Fibroblast of skin of right biceps (primary cell): ENCODE results near the gene HNMT.
"Not testable (repeated sequence)": the region's sequence is repeated elsewhere in the genome, so short reads cannot be mapped to it uniquely, and the experiment has no call there.

Source experiments
- DNase-seq: peaks from one replicate; pipeline ENCODE4 v3.0.0-alpha.2; 2013

Gene HNMT

GRCh38 chr2:137964066-137964858, at the start of gene HNMT:
HNMT (plus strand) TSS chr2:137964473; CDS start chr2:137964492, 19 bp downstream.
- peak; percentile 76 for DNase-seq

GRCh38 chr2:137921105-137921880, 43.0 kb upstream of the HNMT start:
- DNase-seq = no peak

GRCh38 chr2:137922171-137922570, 42.1 kb upstream of the HNMT start:
- DNase-seq = not testable (repeated sequence)

- no peak for DNase-seq
Observed at GRCh38 chr2:137924019-137924418, 40.3 kb upstream of the HNMT start.

- DNase-seq = peak; percentile 14
Observed at GRCh38 chr2:137925599-137925998, 38.7 kb upstream of the HNMT start.

- DNase-seq = no peak
Observed at GRCh38 chr2:137927846-137928245, 36.4 kb upstream of the HNMT start.

- peak; percentile 97 for DNase-seq
Observed at GRCh38 chr2:137928547-137929518, 35.4 kb upstream of the HNMT start.

GRCh38 chr2:137929519-137929916, 34.8 kb upstream of the HNMT start:
- DNase-seq = no peak

- DNase-seq = no peak
Observed at GRCh38 chr2:137930146-137930545, 34.1 kb upstream of the HNMT start.

- no peak for DNase-seq
Observed at GRCh38 chr2:137935591-137935990, 28.7 kb upstream of the HNMT start.

GRCh38 chr2:137937246-137937645, 27.0 kb upstream of the HNMT start:
- DNase-seq = no peak

GRCh38 chr2:137937778-137938177, 26.5 kb upstream of the HNMT start:
- DNase-seq = peak; percentile 34

GRCh38 chr2:137938204-137938603, 26.1 kb upstream of the HNMT start:
- peak; percentile 72 for DNase-seq

- DNase-seq = no peak
Observed at GRCh38 chr2:137939026-137939425, 25.2 kb upstream of the HNMT start.

GRCh38 chr2:137940154-137940553, 24.1 kb upstream of the HNMT start:
- DNase-seq = no peak

GRCh38 chr2:137942037-137942832, 22.0 kb upstream of the HNMT start:
- DNase-seq = no peak

- DNase-seq = no peak
Observed at GRCh38 chr2:137942833-137943677, 21.2 kb upstream of the HNMT start.

GRCh38 chr2:137943678-137944347, 20.5 kb upstream of the HNMT start:
- no peak for DNase-seq

GRCh38 chr2:137944714-137945113, 19.6 kb upstream of the HNMT start:
- no peak for DNase-seq

- DNase-seq = no peak
Observed at GRCh38 chr2:137945229-137945628, 19.0 kb upstream of the HNMT start.

GRCh38 chr2:137946227-137946626, 18.0 kb upstream of the HNMT start:
- DNase-seq = no peak
